OCI-M2 (cell line): Measurements from ENCODE around the gene NCOR2.

Experiments
- DNase-seq: peaks from one replicate; lab custom pipeline; 2025; ENCODE audit not compliant: unreplicated experiment; lab: John Stamatoyannopoulos, UW

The NCOR2 gene

DNA sequence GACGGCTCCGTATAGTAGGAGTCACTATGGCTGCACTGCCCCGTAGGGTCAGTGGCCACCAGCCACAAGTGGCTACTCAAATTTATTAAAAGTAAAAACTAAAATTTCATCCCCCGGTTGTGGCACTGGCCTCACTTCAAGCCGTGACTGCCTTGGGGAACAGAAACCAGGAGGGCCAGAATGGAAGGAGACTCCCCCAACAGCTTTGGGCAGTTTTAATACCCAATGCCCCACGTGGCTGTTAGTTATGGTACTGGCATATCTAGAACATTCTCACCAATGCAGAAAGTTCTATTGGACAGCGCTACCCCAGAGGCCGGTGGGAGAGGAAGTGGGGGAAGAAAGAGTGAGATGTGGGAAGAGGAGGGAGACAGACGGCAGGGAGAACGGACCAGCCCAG, 6.2 kb downstream of the NCOR2 start:
- no peak for DNase-seq

DNA sequence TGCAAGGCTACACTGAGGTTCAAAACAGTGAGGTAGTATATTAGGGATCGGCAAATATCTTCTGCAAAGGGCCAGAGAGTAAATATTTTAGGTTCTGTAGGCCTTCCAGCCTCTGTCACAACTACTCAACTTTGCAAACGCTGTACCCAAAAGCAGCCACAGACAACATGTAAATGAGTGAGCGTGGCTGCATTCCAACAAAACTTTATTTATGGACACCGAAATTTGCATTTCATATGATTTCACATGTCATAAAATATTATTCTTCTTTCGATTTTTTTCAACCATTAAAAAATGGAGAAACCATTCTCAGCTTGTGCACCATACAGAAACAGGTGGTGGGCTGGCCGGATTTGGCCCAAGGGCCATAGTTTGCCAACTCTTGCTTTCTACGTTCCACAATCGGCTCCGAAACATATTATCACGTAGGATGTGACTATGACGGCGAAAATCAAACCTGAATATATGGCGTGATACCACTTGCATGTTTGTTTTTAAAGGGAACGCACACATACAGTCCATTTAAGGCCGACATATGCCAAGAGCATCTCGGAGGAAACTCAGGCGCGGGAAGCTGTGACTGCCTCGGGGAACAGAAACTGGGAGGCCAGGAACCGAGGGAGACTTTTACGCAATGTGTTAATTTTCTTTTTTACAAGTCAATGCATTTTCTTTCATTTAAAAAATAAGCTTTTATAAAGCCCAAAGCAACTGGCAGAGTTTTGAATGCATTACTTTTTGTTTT, 7.1 kb downstream of the NCOR2 start:
- DNase-seq, result no peak

- DNase-seq, result no peak
Observed at GRCh38 chr12:124559182-124560017, 8.0 kb downstream of the NCOR2 start.

DNA sequence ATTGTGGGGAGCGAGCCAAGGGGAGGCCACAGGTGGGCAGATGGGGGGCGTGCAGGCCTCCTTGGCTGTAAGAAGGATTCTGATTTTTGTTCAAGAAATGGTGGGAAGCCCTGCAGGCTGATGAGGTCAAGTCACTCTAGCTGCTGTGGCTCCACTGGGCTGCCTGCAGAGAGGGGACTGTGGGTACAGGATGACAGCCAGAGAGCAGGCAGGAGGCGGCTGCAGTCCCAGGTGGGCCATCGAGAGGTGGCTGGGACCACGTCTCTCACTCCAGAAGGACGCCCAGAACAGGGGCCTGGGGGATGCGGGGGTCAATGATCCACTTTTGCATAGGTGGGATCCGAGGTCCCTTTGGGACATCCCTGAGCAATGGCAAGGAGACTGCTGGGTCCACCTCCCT, 9.1 kb downstream of the NCOR2 start:
- DNase-seq, result no peak

GRCh38 chr12:124557518-124558223, 9.7 kb downstream of the NCOR2 start:
- DNase-seq, result no peak

DNA sequence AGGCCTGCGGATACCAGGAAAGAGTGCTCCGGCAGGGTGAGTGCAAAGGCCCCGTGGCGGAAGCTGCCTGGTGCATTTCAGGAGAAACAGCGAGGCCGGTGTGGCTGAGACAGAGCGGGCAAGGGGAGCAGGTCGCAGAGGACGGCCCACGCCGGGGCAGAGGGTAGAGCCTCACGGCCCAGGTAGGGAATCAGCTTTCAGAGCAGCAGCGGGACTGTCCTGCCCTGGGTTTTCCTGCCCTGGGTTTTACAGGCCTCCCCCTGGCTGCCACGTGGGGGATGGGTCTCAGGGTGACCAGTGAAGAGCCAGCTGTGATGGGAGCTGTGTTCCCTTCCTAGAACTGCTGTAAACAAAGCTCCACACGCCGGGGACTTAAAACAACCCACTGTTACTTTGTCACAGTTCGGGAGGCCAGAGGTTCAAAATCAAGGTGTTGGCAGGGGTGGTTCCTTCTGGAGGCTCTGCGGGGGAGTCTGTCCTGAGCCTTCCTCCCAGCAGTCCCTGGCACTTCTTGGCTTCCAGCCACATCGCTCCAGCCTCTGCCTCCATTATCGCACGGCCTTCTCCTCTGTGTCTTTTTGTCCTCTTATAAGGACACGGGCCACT, 10.4 kb downstream of the NCOR2 start:
- DNase-seq, result no peak

DNA sequence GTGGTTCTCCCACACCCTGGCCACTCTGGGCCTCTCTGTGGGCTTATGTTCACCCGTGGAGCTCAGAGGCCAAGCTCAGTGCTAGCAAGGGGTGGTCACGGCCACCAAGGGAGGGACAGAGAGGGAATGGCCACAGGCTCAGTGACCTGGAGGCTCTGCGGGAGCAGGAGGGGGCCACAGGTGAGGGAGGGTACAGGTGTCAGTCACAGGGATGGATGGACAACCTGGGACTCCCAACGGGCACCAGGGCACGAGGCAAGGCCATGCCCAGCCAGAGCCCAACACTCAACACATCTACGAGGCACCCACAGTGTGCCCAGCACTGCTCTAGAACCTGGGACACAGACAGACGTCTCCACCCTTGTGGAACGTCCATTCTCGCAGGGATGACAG, 11.3 kb downstream of the NCOR2 start:
- DNase-seq, result no peak

- DNase-seq, result no peak
Observed at GRCh38 chr12:124555168-124556073, 12.0 kb downstream of the NCOR2 start.

GRCh38 chr12:124554429-124555029, 12.9 kb downstream of the NCOR2 start:
- DNase-seq, result no peak

DNA sequence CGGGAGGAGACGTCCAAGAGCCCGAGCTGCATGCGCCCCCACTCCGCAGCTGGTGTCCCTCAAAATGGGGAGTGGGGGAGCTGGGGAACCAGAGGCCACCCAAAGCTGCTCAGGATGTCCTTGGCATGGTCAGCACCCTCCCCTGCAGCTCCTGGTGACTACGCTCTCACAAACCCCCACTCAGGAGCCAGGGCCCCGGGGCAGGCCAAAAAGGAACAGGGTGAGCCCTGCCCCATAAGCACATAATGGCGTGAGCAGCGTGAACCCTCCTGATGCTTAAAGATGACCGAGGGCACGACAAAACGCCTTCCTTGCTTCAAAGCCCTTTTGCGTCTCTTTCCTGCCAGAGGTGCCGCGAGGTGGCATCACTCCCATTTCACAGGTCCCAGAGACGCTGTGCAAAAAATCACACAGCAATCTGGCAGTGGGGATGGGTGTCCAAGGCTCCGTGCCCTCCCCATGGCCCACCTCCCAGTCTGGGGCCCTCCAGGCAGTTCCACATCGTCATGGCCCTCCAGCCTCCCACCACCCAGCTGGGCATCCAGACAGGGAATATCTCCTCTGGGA, 13.5 kb downstream of the NCOR2 start:
- DNase-seq, result no peak

GRCh38 chr12:124551268-124552144, 15.9 kb downstream of the NCOR2 start:
- peak; percentile 7 for DNase-seq

DNA sequence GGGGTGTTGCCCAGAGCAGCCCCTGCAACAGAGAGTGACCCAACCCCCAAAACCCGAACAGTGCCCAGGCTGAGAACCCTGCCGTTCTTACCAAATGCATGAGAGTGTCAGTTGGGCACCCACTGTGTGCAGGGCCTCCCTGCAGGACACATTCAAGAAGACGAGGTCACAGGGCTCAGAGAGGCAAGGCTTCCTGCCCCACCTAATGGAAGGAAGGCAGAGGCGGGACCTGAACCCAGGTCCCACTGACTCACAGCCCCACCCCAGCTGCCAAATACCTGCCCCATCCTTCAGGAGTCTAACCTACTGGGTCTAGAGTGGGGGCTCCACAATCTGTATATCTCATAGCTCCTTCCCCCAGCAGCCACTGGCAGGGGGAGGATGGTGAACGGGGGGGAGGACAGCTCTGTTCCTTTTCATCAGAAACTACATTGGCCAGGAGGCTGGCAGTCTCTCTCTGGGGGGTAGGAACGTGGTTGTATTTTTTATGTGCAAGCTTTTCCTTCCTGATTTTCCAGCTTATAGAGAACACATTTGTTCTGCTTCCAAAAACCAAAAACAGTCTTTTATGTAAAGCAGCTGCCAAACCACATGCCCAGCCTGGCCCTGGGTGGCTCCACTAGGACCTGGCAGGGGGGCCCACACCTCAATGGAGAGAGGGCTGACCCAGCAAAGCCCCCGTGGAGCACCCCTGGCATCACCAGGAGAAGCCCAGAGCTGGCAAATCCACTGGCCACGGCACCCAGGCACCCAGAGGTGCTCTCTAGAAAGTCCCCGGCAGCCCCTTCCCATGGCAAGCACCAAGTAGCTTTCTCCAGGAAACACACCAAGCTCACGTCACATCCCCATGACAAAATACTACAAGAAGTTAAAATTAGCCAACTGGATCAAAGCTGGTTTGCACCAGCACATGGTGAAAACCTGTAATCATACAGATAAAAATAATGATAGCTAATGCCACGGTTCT, 17.0 kb downstream of the NCOR2 start:
- DNase-seq, result no peak

DNA sequence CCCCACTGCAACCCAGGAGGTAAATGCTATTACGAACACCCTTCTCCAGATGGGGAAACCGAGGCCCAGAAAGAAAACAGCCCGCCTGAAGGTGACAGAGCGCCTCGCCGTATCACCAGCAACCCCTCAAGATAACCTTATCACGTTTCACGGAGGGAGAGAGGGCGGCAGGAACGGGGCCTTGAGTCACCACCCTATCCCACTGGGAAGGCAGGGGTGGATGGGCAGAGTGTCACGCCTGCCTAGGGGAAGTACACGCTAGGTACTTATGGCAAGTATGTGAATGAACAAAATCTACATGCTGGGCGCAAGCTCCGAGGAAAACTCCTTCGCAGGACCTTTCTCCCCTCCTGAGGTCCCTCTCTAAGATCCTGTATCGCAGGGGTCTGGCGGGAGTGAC, 17.8 kb downstream of the NCOR2 start:
- DNase-seq, result no peak

DNA sequence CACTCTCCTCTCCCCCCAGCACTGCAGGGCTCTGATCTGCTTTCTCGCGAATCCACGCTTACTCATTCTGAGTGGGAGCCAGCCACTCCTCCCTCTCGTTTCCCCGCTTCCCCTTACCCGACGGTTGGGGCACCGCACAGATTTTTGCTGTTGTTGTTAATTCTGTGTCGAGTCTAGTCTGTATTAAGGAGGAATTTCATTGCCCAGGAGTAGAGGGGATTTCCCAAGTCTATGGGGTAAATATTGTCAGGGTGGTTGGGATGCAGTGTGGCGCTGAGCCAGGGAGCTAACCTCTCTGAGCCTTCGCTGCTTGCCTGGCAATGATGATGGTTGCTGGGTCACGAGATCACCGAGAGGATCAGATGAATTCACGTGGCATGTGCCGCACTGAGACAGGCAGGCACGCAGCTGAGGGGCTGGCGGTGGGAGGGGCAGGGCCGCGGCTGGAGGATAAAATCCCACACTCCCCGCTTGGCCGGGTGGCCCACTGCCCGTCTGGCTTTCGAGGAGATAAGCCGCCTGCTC, 18.5 kb downstream of the NCOR2 start:
- DNase-seq, result no peak

DNA sequence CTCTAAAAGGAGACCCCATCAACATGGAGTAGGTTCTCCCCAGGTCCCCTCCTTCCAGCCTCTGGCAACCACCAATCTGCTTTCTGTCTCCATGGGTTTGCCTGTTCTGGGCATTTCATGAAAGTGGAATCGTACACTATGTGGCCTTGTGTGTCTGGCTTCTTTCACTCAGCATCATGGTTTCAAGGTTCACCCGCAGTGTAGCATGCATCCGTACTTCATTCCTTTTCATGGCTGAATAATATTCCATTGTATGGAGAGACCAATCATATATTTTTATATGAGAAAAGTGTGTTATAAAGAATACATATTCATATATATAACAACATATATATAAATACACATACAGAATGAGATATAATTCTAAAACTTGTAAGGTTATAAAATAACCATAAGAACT, 19.8 kb downstream of the NCOR2 start:
- no peak for DNase-seq

- DNase-seq, result no peak
Observed at GRCh38 chr12:124545508-124546418, 21.6 kb downstream of the NCOR2 start.
